Panc1 (cell line): ENCODE measurements around the gene PIGV. TPM values are rescaled to one million over a fixed set of nuclear protein-coding genes. Genes with fewer than 3 reads are reported as not detected.

ENCODE experiments used
- ATAC-seq: fragments of 200-7000 bp; cut with Tn5 transposase; 2 replicates; pipeline ENCODE4 v1.9.1; 2020; ENCODE audit warnings: mild to moderate bottlenecking, moderate library complexity
- Bru-seq: library from RNA; stranded (reverse); fragments of 400-500 nt; gene quantifications from one replicate; lab custom pipeline; 2021; lab: Mats Ljungman, UMichigan
- BruChase-seq, 2 experiments: library from RNA; stranded (reverse); fragments of 400-500 nt; gene quantifications; one replicate each; lab custom pipeline; 2021; lab: Mats Ljungman, UMichigan
- BruUV-seq: library from RNA; stranded (reverse); fragments of 400-500 nt; replicated peaks from 2 replicates; lab custom pipeline; 2021; lab: Mats Ljungman, UMichigan
- CTCF ChIA-PET: fragments of 300-600 bp; sonication (Branson Sonifier 250); formaldehyde crosslinking; loops from one replicate; lab custom pipeline; 2022; ENCODE audit warnings: antibody characterized with exemption; lab: Charles Lee
- POLR2A ChIA-PET: fragments of 300-600 bp; sonication (Branson Sonifier 250); formaldehyde crosslinking; loops from one replicate; lab custom pipeline; 2022; ENCODE audit warnings: antibody characterized with exemption; lab: Charles Lee
- DNase-seq: peaks from one replicate; pipeline ENCODE4 v3.0.0-alpha.2; 2010; ENCODE audit warnings: low read depth, low spot score
- H3K27ac ChIP-seq: 2 replicates; pipeline ENCODE4 v1.5.1; 2011; ENCODE audit warnings: mild to moderate bottlenecking, low read length, inconsistent platforms
- H3K27me3 ChIP-seq: fragments of 200-500 bp; sonication (Bioruptor generic); 2 replicates; pipeline ENCODE4 v1.6.0; 2014; ENCODE audit warnings: low read length, inconsistent platforms; ENCODE audit not compliant: control insufficient read depth, insufficient read depth
- H3K36me3 ChIP-seq: fragments of 200-500 bp; sonication (Bioruptor generic); 2 replicates; pipeline ENCODE4 v1.5.1; 2014; ENCODE audit warnings: inconsistent platforms, mild to moderate bottlenecking, low read length, moderate library complexity; ENCODE audit not compliant: control insufficient read depth, insufficient read depth
- H3K4me1 ChIP-seq: 2 replicates; pipeline ENCODE4 v1.5.1; 2011; ENCODE audit warnings: inconsistent platforms, mild to moderate bottlenecking, low read length, moderate library complexity; ENCODE audit not compliant: control insufficient read depth, insufficient read depth
- H3K4me3 ChIP-seq, 2 experiments: 2 replicates each; pipeline ENCODE4 v1.5.1; 2011 to 2012; ENCODE audit warnings: low read depth in 2 of 2, low read length in 2 of 2, mild to moderate bottlenecking in 2 of 2, inconsistent platforms in 1 of 2, moderate library complexity in 1 of 2
- H3K9me3 ChIP-seq: fragments of 200-500 bp; sonication (Bioruptor generic); 2 replicates; pipeline ENCODE4 v1.5.1; 2014; ENCODE audit warnings: low read depth, mild to moderate bottlenecking, inconsistent platforms, low read length, moderate library complexity; ENCODE audit not compliant: control insufficient read depth, insufficient read depth
- POLR2AphosphoS5 ChIP-seq: IDR thresholded peaks from 2 replicates; pipeline ENCODE4 v1.6.1; 2012; ENCODE audit warnings: mild to moderate bottlenecking, low read depth, low read length, moderate library complexity
- SIN3A ChIP-seq: IDR thresholded peaks from 2 replicates; pipeline ENCODE4 v1.6.1; 2012; ENCODE audit warnings: low read depth, mild to moderate bottlenecking, low read length, moderate library complexity, borderline replicate concordance; ENCODE audit not compliant: insufficient read depth
- TCF7L2 ChIP-seq: IDR thresholded peaks from 2 replicates; pipeline ENCODE4 v1.6.1; 2011; ENCODE audit warnings: mild to moderate bottlenecking, low read depth, low read length, inconsistent platforms
- in situ Hi-C: cut with HindIII; loops from 2 replicates; pipeline ENCODE4 v1.10.0; 2016; ENCODE audit warnings: low sequenced_read_pairs, low pct_unique_long_range_greater_than_20kb
- intact Hi-C: fragments of 100-400 bp; cut with micrococcal nuclease; formaldehyde crosslinking; loops from one replicate; pipeline ENCODE4 v1.10.0; 2022; ENCODE audit not compliant: unreplicated experiment
- long read RNA-seq: library from polyadenylated mRNA; unstranded; transcript quantifications from one replicate; pipeline ENCODE4 v2.0.0, GENCODE V29; 2021; ENCODE audit not compliant: unreplicated experiment
- polyA plus RNA-seq: library from polyadenylated mRNA; unstranded; fragments of >200 nt; gene quantifications from one replicate; pipeline ENCODE4 v1.2.1, GENCODE V29; 2012; ENCODE audit warnings: missing spikeins; ENCODE audit not compliant: insufficient read length
- total RNA-seq: library from RNA; stranded (reverse); gene quantifications from one replicate; pipeline ENCODE4 v1.2.1, GENCODE V29; 2021; ENCODE audit not compliant: unreplicated experiment
- TF ChIP-seq, protein P1 (sequence below), 2 experiments: IDR thresholded peaks; 2 replicates each; pipeline ENCODE4 v1.6.1; 2011 to 2012; ENCODE audit warnings: low read depth in 2 of 2, control low read depth in 1 of 2, low read length in 1 of 2, mild to moderate bottlenecking in 1 of 2, moderate library complexity in 1 of 2; ENCODE audit not compliant: insufficient read depth in 1 of 2
- TF ChIP-seq, protein P2 (sequence below): fragments of 450-650 bp; IDR thresholded peaks from 2 replicates; pipeline ENCODE4 v1.5.1; 2017; ENCODE audit warnings: mild to moderate bottlenecking

PIGV gene
- total RNA-seq, result 20.1 TPM
- 20.2 TPM for polyA plus RNA-seq
- Bru-seq, nascent RNA, result percentile 68 among the genes with signal in this experiment
- BruChase-seq, experiment 1, labeled RNA remaining after a 2-hour chase, result percentile 77 among the genes with signal in this experiment
- percentile 82 among the genes with signal in this experiment for BruChase-seq, experiment 2, labeled RNA remaining after a 6-hour chase
- long read RNA-seq, transcript PIGV-201 (4 exons, 2,367 nt), result major isoform, 12 of 52 reads
- long read RNA-seq, partial matches to known transcripts, result 7 of 52 reads
- long read RNA-seq, other reads (novel, unspliced or antisense), result 30 of 52 reads

DNA sequence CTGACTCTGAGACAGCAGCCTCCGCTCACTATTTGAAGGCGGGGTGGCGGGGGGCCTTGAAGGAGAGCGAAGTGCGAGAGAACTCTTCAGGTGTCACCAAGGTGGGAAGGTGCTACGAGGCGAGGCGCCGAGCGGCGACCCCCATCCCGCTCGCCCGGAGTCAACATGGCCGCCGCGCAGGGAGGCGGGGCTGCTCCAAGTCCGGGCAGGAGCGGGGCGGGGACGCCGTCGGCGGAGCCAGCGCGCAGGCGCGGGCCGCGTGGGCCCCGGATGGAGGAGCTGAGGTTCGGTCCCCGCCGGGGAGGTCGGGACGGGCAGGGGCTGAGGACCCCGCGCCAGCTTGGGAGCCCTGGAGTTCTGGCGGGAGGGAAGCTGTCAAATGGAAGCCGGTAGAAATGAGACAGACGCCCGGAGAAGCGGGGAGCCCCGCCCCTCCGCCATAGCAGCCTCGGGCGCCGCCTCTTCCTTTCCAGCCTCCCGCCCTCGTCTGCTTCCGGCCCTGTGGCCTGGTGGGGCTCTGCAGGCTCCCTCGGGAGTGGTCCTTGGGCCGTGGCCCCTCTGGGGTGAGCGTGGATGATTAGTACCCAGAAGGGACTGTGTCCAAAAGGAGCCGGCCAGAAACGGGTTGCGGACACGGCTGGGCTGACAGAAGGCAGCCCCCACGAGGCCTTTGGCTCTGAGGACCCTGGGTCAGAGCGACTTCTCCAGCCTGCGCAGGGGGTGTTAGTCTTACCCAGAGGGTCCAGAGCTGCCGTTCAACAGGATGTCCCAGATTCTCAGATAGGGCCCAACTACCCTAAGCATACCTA, at the start of gene PIGV:
PIGV (plus strand) TSS at position 245 of the 809 bp plus-strand sequence. CDS start 2,866 bp downstream, outside the sequence.
- no peaks in the 10 kb centered on the region for H3K9me3 ChIP-seq
- TF ChIP-seq, protein P1, sequence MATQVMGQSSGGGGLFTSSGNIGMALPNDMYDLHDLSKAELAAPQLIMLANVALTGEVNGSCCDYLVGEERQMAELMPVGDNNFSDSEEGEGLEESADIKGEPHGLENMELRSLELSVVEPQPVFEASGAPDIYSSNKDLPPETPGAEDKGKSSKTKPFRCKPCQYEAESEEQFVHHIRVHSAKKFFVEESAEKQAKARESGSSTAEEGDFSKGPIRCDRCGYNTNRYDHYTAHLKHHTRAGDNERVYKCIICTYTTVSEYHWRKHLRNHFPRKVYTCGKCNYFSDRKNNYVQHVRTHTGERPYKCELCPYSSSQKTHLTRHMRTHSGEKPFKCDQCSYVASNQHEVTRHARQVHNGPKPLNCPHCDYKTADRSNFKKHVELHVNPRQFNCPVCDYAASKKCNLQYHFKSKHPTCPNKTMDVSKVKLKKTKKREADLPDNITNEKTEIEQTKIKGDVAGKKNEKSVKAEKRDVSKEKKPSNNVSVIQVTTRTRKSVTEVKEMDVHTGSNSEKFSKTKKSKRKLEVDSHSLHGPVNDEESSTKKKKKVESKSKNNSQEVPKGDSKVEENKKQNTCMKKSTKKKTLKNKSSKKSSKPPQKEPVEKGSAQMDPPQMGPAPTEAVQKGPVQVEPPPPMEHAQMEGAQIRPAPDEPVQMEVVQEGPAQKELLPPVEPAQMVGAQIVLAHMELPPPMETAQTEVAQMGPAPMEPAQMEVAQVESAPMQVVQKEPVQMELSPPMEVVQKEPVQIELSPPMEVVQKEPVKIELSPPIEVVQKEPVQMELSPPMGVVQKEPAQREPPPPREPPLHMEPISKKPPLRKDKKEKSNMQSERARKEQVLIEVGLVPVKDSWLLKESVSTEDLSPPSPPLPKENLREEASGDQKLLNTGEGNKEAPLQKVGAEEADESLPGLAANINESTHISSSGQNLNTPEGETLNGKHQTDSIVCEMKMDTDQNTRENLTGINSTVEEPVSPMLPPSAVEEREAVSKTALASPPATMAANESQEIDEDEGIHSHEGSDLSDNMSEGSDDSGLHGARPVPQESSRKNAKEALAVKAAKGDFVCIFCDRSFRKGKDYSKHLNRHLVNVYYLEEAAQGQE (IDR thresholded peaks at IDR 0.05; ENCODE audit: insufficient read depth in 1 of 2, low read depth in 2 of 2, low read length in 1 of 2), result peak in 1 of 2 experiments; percentile 21; a peak in 1 of 4 replicates
- TF ChIP-seq, protein P2, sequence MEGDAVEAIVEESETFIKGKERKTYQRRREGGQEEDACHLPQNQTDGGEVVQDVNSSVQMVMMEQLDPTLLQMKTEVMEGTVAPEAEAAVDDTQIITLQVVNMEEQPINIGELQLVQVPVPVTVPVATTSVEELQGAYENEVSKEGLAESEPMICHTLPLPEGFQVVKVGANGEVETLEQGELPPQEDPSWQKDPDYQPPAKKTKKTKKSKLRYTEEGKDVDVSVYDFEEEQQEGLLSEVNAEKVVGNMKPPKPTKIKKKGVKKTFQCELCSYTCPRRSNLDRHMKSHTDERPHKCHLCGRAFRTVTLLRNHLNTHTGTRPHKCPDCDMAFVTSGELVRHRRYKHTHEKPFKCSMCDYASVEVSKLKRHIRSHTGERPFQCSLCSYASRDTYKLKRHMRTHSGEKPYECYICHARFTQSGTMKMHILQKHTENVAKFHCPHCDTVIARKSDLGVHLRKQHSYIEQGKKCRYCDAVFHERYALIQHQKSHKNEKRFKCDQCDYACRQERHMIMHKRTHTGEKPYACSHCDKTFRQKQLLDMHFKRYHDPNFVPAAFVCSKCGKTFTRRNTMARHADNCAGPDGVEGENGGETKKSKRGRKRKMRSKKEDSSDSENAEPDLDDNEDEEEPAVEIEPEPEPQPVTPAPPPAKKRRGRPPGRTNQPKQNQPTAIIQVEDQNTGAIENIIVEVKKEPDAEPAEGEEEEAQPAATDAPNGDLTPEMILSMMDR, result no peak
- TF ChIP-seq TCF7L2, result no peak
- TF ChIP-seq SIN3A, result peak; percentile 61; the same call in 1 of the 2 replicates
- peak; percentile 75 for TF ChIP-seq POLR2AphosphoS5
- ChIA-PET POLR2A (interaction anchor here (0.6 to 1.9 kb wide), 6 partner anchors 28 to 182 kb away, joined by 3 to 8 read pairs (median 6); no protein-coding TSS in a partner anchor), CTCF (interaction anchor here (0.5 to 2.1 kb wide), 3 partner anchors 9 to 318 kb away, joined by 4 to 24 read pairs (median 7); no protein-coding TSS in a partner anchor)
- DNase-seq (no peak), ATAC-seq (peak; percentile 88)
- no TSS peak for BruUV-seq
- no peaks in the 10 kb centered on the region for H3K27me3 ChIP-seq
- peak within 1 kb of the TSS; percentile 63 to 71 for H3K4me3 ChIP-seq
- intact Hi-C loops (loop anchor here (2.0 to 5.0 kb wide), 2 partner anchors 91 to 185 kb away; partner anchors contain the start of gene ARID1A), in situ Hi-C loops (loop anchor here (5.0 kb wide), 1 partner anchor 186 kb away; no protein-coding TSS in a partner anchor)
- H3K36me3 ChIP-seq, result peaks cover 3% of the 10 kb centered on the region; the same call in 1 of the 2 replicates
- H3K4me1 ChIP-seq, result peaks cover 64% of the 10 kb centered on the region
- peak within 1 kb of the TSS; percentile 100 for H3K27ac ChIP-seq

DNA sequence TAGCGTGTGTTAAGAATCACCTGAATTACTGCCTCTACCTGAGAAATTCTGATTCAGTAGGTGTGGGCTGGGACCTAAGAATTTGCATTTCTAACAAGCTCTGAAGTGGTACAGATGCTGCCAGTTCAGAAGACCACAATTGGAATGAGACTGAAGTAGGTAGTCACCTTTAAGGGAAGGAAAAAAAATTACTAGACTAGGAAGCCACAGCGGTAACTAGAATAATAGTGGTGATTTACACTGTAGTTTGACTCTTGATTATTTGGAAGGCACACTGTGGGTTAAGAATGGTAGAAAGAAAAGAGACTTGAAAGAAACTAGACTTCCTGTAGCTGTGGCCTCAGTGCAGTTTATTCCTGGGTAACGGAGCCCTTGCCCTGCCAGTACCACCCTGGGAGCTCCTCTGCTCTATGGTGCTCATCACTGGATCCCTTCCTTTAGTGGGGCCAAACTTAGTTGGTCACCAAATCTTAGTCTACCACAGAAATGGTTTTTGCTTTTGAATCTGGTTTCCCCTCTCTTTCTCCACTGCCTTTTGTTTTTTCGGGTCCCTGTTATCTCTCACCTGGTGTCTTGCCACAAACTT, 48.3 kb upstream of the PIGV start:
- in situ Hi-C loops, result no loop called here
- H3K27me3 ChIP-seq, result no peaks in the 10 kb centered on the region
- ChIA-PET CTCF (no interaction called here), POLR2A (interaction anchor here (0.6 to 0.7 kb wide), 2 partner anchors 48 to 53 kb away, joined by 3 read pairs; partner anchors contain the start of gene PIGV)
- no peak overlapping the region for H3K4me3 ChIP-seq
- no peak overlapping the region for H3K27ac ChIP-seq
- H3K36me3 ChIP-seq, result peaks cover 31% of the 10 kb centered on the region
- DNase-seq (no peak), ATAC-seq (no peak)
- peaks cover 8% of the 10 kb centered on the region for H3K4me1 ChIP-seq
- TF ChIP-seq, protein P1 (IDR thresholded peaks at IDR 0.05; ENCODE audit: insufficient read depth in 1 of 2, low read depth in 2 of 2, low read length in 1 of 2), result no peak
- intact Hi-C loops, result no loop called here
- BruUV-seq, result no TSS peak
- no peaks in the 10 kb centered on the region for H3K9me3 ChIP-seq
